K562 (cell line): ENCODE results near the gene ACTN4. TPM values are rescaled to one million over a fixed set of nuclear protein-coding genes. Genes with fewer than 3 reads are reported as not detected.
A peak's percentile ranks its signal among the peaks of the same experiment; 100 is the strongest.

ENCODE experiments used
- ATAC-seq: fragments of 200-7000 bp; cut with Tn5 transposase; 3 replicates; pipeline ENCODE4 v1.9.1; 2020; ENCODE audit warnings: moderate library complexity
- BruUV-seq: library from RNA; stranded (reverse); fragments of 400-500 nt; replicated peaks from 2 replicates; lab custom pipeline; 2021; lab: Mats Ljungman, UMichigan
- CTCF ChIA-PET: fragments of 300-600 bp; formaldehyde crosslinking; extraction: SDS; loops from one replicate; lab custom pipeline; 2021; ENCODE audit warnings: low intra/inter-chr PET ratio; lab: Yijun Ruan, JAX
- POLR2A ChIA-PET: fragments of 300-600, 350-650 bp; sonication (Branson Sonifier 250); formaldehyde crosslinking; extraction: SDS; loops from one replicate; lab custom pipeline; 2021; ENCODE audit warnings: antibody characterized with exemption, inconsistent platforms; lab: Yijun Ruan, JAX
- DNase-seq, 4 experiments: peaks; one replicate each; pipeline versions ENCODE4 v3.0.0 to v3.0.0-alpha.2; 2011 to 2018; ENCODE audit warnings: low spot score in 3 of 4, mixed read lengths in 3 of 4; ENCODE audit errors: extremely low read depth in 1 of 4
- FAIRE-seq: peaks from 2 replicates; lab custom pipeline; 2011; peaks lifted over from hg19 to GRCh38; lab: Jason Lieb, UNC
- H2AFZ ChIP-seq: 2 replicates; pipeline ENCODE4 v1.6.0; 2011; ENCODE audit warnings: low read depth, low read length, control low read depth, inconsistent platforms
- H3K27ac ChIP-seq: fragments of 200-600 bp; 3 replicates; pipeline ENCODE4 v1.8.0; 2011; ENCODE audit warnings: low read depth, mild to moderate bottlenecking, control low read depth, inconsistent platforms, low read length, moderate library complexity, mixed read lengths; ENCODE audit errors: extremely low read depth
- H3K27me3 ChIP-seq, 2 experiments: fragments of 300-600 bp in 1 of 2; 2 replicates in 1 of 2; 3 replicates in 1 of 2; pipeline versions ENCODE4 v1.6.0 to v1.8.0; 2011; ENCODE audit warnings: inconsistent platforms in 2 of 2, low read length in 2 of 2, mild to moderate bottlenecking in 1 of 2, mixed read lengths in 1 of 2, moderate library complexity in 1 of 2; ENCODE audit not compliant: control insufficient read depth in 2 of 2, insufficient read depth in 2 of 2
- H3K36me3 ChIP-seq: fragments of 300-600 bp; 3 replicates; pipeline ENCODE4 v1.8.0; 2011; ENCODE audit warnings: mild to moderate bottlenecking, low read length, inconsistent platforms; ENCODE audit not compliant: control insufficient read depth, insufficient read depth
- H3K4me1 ChIP-seq, 2 experiments: fragments of 200-600 bp in 1 of 2; replicated peaks in 1 of 2; 2 replicates in 1 of 2; 3 replicates in 1 of 2; pipeline versions ENCODE4 v1.5.1 to v1.8.0; 2011; ENCODE audit warnings: inconsistent platforms in 2 of 2, low read length in 2 of 2, mild to moderate bottlenecking in 1 of 2, mixed read lengths in 1 of 2, moderate library complexity in 1 of 2; ENCODE audit not compliant: control insufficient read depth in 2 of 2, insufficient read depth in 2 of 2
- H3K4me2 ChIP-seq: 2 replicates; pipeline ENCODE4 v1.6.1; 2011; ENCODE audit warnings: low read length, control low read depth, inconsistent platforms, mixed read lengths; ENCODE audit not compliant: insufficient read depth
- H3K4me3 ChIP-seq: fragments of 200-600 bp; sonication (generic), shearing (Covaris generic); 2 replicates; pipeline ENCODE4 v1.5.1; 2016; ENCODE audit warnings: control low read depth, inconsistent platforms
- H3K79me2 ChIP-seq: fragments of 200-600 bp; 3 replicates; pipeline ENCODE4 v1.8.0; 2011; ENCODE audit warnings: low read length, inconsistent platforms; ENCODE audit not compliant: control insufficient read depth, insufficient read depth
- H3K9ac ChIP-seq, 2 experiments: 2 replicates each; pipeline versions ENCODE4 v1.6.0 to v1.6.1; 2011; ENCODE audit warnings: low read depth in 2 of 2, low read length in 2 of 2, control low read depth in 1 of 2, inconsistent platforms in 1 of 2, mild to moderate bottlenecking in 1 of 2, mixed read lengths in 1 of 2; ENCODE audit not compliant: insufficient read depth in 1 of 2
- H3K9me1 ChIP-seq: one replicate; pipeline ENCODE4 v1.6.0; 2011; ENCODE audit warnings: inconsistent platforms, mild to moderate bottlenecking, low read length, moderate library complexity; ENCODE audit not compliant: control insufficient read depth, insufficient read depth
- H3K9me3 ChIP-seq: replicated peaks from 2 replicates; pipeline ENCODE4 v1.5.1; 2011; ENCODE audit warnings: low read depth, low read length, inconsistent platforms; ENCODE audit not compliant: control insufficient read depth, insufficient read depth
- H4K20me1 ChIP-seq: replicated peaks from 2 replicates; pipeline ENCODE4 v1.6.1; 2011; ENCODE audit warnings: low read length, inconsistent platforms, mixed read lengths; ENCODE audit not compliant: control insufficient read depth, insufficient read depth
- AFF1 ChIP-seq, 2 experiments: fragments of 450-650 bp; IDR thresholded peaks; 2 replicates each; pipeline ENCODE4 v1.6.1; 2018; ENCODE audit warnings: mild to moderate bottlenecking in 2 of 2, low read depth in 1 of 2; ENCODE audit not compliant: partially characterized antibody in 2 of 2
- CEBPB ChIP-seq: fragments of 450-650 bp; IDR thresholded peaks from 2 replicates; pipeline ENCODE4 v1.6.1; 2016; ENCODE audit warnings: missing genetic modification characterization, missing compliant biosample characterization
- KDM1A ChIP-seq, 2 experiments: fragments of 450-650 bp; IDR thresholded peaks; 2 replicates each; pipeline ENCODE4 v1.6.1; 2016; ENCODE audit warnings: mild to moderate bottlenecking in 2 of 2
- STAT5B ChIP-seq: fragments of 250-450 bp; sonication (Bioruptor Pico); IDR thresholded peaks from 2 replicates; pipeline ENCODE4 v1.8.0; 2021; ENCODE audit warnings: mild to moderate bottlenecking, inconsistent platforms
- ZC3H11A ChIP-seq: IDR thresholded peaks from 2 replicates; pipeline ENCODE4 v1.6.1; 2012; ENCODE audit warnings: low read depth, low read length, improper control_type of control experiment
- ZNF124 ChIP-seq: sonication (generic); formaldehyde crosslinking; IDR thresholded peaks from 2 replicates; pipeline ENCODE4 v1.8.1; 2022; ENCODE audit warnings: missing genetic modification reagents
- ZNF41 ChIP-seq: fragments of 250-450 bp; sonication (Bioruptor Pico); conservative IDR thresholded peaks from 2 replicates; pipeline ENCODE4 v1.4.0; 2020; ENCODE audit warnings: mild to moderate bottlenecking
- WGBS: fragments of 100-300 bp; shearing (Covaris generic); methylation state at CpG from one replicate; pipeline ENCODE4 v1.1.6; 2016; ENCODE audit warnings: low coverage, mixed read lengths; ENCODE audit not compliant: insufficient coverage; ENCODE audit errors: missing lambda C conversion rate; 5-methylcytosine and 5-hydroxymethylcytosine counted together
- in situ Hi-C: fragments of 300-500 bp; cut with MboI; formaldehyde crosslinking; loops from 4 replicates; pipeline ENCODE4 v1.15.0; 2018; ENCODE audit warnings: inconsistent platforms, mixed read lengths
- intact Hi-C: fragments of 100-400 bp; cut with micrococcal nuclease; formaldehyde crosslinking; loops from 2 replicates; pipeline ENCODE4 v1.14.2; 2022
- polyA plus RNA-seq, 8 experiments: library from polyadenylated mRNA; depleted of rRNA in 4 of 8; stranded (reverse) in 5 of 8; unstranded in 3 of 8; fragments of >200 nt; fragmentation: Nextera tagmentation in 2 of 8; fragmentation: Illumina TruSeq in 1 of 8; extraction: Ambion mirVana in 2 of 8; extraction: Trizol in 1 of 8; gene quantifications; 2 replicates each; pipeline versions ENCODE4 v1.2.1 to v1.2.3, GENCODE V29; 2011 to 2014; ENCODE audit warnings: inconsistent platforms in 1 of 8, missing spikeins in 1 of 8
- total RNA-seq, 7 experiments: library from RNA; depleted of rRNA in 6 of 7; stranded (reverse); fragments of >200 nt in 6 of 7; fragmentation: Illumina TruSeq in 2 of 7; extraction: Trizol in 2 of 7; gene quantifications; 2 replicates each; pipeline versions ENCODE4 v1.2.1 to v1.2.3, GENCODE V29; 2011 to 2021; ENCODE audit warnings: low replicate concordance in 1 of 7
- TF ChIP-seq, protein P1 (sequence below), 2 experiments: IDR thresholded peaks in 1 of 2; conservative IDR thresholded peaks in 1 of 2; 2 replicates each; pipeline ENCODE4 v1.6.1; 2016; ENCODE audit warnings: low read depth in 2 of 2, mild to moderate bottlenecking in 1 of 2, missing compliant biosample characterization in 1 of 2, missing genetic modification characterization in 1 of 2, moderate library complexity in 1 of 2
- TF ChIP-seq, protein P2 (sequence below): sonication (generic); IDR thresholded peaks from 2 replicates; pipeline ENCODE4 v1.6.1; 2016
- TF ChIP-seq, protein P3 (sequence below), 3 experiments: fragments of 200-800 bp in 1 of 3; sonication (Bioruptor generic) in 1 of 3; sonication (generic) in 1 of 3; formaldehyde crosslinking in 1 of 3; IDR thresholded peaks; 2 replicates each; pipeline versions ENCODE4 v1.6.1 to v1.8.0; 2016 to 2022; ENCODE audit warnings: mild to moderate bottlenecking in 2 of 3, missing compliant biosample characterization in 2 of 3, missing genetic modification characterization in 2 of 3, missing genetic modification reagents in 1 of 3

ACTN4 gene
- total and polyA plus RNA-seq, 9 of the 15 experiments (the other 6 are each of a cell fraction or from before 2014, with no cell fraction given) = 3.1 to 385 (median 125) TPM

- TF ChIP-seq, protein P1, sequence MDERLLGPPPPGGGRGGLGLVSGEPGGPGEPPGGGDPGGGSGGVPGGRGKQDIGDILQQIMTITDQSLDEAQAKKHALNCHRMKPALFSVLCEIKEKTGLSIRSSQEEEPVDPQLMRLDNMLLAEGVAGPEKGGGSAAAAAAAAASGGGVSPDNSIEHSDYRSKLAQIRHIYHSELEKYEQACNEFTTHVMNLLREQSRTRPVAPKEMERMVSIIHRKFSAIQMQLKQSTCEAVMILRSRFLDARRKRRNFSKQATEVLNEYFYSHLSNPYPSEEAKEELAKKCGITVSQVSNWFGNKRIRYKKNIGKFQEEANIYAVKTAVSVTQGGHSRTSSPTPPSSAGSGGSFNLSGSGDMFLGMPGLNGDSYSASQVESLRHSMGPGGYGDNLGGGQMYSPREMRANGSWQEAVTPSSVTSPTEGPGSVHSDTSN (CRISPR knock-in tag; IDR thresholded peaks at IDR 0.05; ENCODE audit: low read depth) = no peak
- TF ChIP-seq, protein P1 (tag; conservative IDR thresholded peaks at IDR 0.05; ENCODE audit: low read depth) = 0 out of 2 replicates have a peak, but pooled peaks have one; percentile 14
- TF ChIP-seq, protein P2, sequence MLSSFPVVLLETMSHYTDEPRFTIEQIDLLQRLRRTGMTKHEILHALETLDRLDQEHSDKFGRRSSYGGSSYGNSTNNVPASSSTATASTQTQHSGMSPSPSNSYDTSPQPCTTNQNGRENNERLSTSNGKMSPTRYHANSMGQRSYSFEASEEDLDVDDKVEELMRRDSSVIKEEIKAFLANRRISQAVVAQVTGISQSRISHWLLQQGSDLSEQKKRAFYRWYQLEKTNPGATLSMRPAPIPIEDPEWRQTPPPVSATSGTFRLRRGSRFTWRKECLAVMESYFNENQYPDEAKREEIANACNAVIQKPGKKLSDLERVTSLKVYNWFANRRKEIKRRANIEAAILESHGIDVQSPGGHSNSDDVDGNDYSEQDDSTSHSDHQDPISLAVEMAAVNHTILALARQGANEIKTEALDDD = peak; percentile 53; the same call in 1 of the 2 replicates
- no peak for TF ChIP-seq ZNF41 (CRISPR knock-in tag)
- TF ChIP-seq ZNF124 (CRISPR knock-in tag) = no peak
Observed at GRCh38 chr19:38653028-38653571, 5.7 kb downstream of the ACTN4 start (continued).

DNA sequence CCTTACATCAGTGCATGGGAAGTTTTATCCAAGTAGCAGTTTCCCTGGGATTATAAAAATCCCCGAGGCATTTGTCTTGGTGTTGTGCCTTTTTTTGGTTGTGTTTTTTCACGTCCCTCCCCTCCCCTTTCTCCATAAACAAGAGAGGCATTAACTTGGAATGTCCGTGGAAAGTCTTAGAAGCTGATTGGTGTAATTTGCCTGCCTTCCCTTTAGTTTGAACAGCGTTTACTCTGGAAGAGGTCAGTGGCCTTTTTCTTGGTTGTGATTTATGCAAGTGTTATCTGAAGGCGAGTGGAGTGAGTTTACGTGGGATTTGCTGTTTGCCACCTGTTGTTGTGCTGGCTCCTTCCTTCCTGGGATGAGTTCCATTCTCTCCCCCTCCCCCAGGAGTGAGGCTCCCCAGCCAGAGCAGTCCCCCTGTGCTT, 7.2 kb downstream of the ACTN4 start:
- Histone ChIP-seq H3K4me2 (no peak overlapping the region), H4K20me1 (peaks cover 41% of the 10 kb centered on the region), H3K9ac (no peak overlapping the region), H3K9me3 (no peaks in the 10 kb centered on the region), H3K4me3 (no peak overlapping the region), H3K27me3 (no peaks in the 10 kb centered on the region), H2AFZ (no peak overlapping the region), H3K4me1 (peaks cover 30 to 57% of the 10 kb centered on the region in 2 experiments), H3K79me2 (peaks cover 100% of the 10 kb centered on the region), H3K36me3 (peaks cover 70% of the 10 kb centered on the region), H3K27ac (no peak overlapping the region), H3K9me1 (peaks cover 3% of the 10 kb centered on the region)
- in situ Hi-C loops (no loop called here), intact Hi-C loops (loop anchor here (1.0 to 5.0 kb wide), 2 partner anchors 20 to 33 kb away; no protein-coding TSS in a partner anchor)
- no peak for DNase-seq
- ChIA-PET POLR2A (interaction anchor here (3.2 kb wide), 1 partner anchor 14 kb away, joined by 20 read pairs; no protein-coding TSS in a partner anchor), CTCF (interaction anchor here (0.6 kb wide), 1 partner anchor 243 kb away, joined by 3 read pairs; no protein-coding TSS in a partner anchor)
- ATAC-seq = no peak
- no peak for FAIRE-seq
- 39% methylated on average over 5 of the region's 6 CpGs for WGBS
- BruUV-seq = no TSS peak
- TF ChIP-seq CEBPB (tag) (no peak), KDM1A (IDR thresholded peaks at IDR 0.05) (peak; percentile 53 to 69; a peak in 3 of 4 replicates), AFF1 (IDR thresholded peaks at IDR 0.05; ENCODE audit: low read depth in 1 of 2, partially characterized antibody in 2 of 2) (no peak), STAT5B (CRISPR knock-in tag) (no peak), ZC3H11A (no peak)
- TF ChIP-seq, protein P3, sequence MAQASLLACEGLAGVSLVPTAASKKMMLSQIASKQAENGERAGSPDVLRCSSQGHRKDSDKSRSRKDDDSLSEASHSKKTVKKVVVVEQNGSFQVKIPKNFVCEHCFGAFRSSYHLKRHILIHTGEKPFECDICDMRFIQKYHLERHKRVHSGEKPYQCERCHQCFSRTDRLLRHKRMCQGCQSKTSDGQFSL (CRISPR knock-in tag; IDR thresholded peaks at IDR 0.05) = no peak
- TF ChIP-seq, protein P3 (tag; IDR thresholded peaks at IDR 0.05) = no peak
